Femur (tissue), 1 donor: Measurements from ENCODE around the gene NUP214.
"Not testable (repeated sequence)": the region's sequence is repeated elsewhere in the genome, so short reads cannot be mapped to it uniquely, and the experiment has no call there.

Source experiments
- DNase-seq: peaks from one replicate; pipeline ENCODE4 v3.0.0-alpha.2; 2017

Gene NUP214

GRCh38 chr9:131167936-131168335 lies 42.5 kb downstream of the NUP214 start:
- no peak for DNase-seq

- DNase-seq = no peak
Observed at GRCh38 chr9:131169563-131170240, 44.3 kb downstream of the NUP214 start.

- no peak for DNase-seq
Observed at GRCh38 chr9:131173995-131174394, 48.6 kb downstream of the NUP214 start.

- no peak for DNase-seq
Observed at GRCh38 chr9:131174681-131175239, 49.4 kb downstream of the NUP214 start.

- no peak for DNase-seq
Observed at GRCh38 chr9:131177898-131178297, 52.5 kb downstream of the NUP214 start.

GRCh38 chr9:131178382-131178781 lies 53.0 kb downstream of the NUP214 start:
- peak; percentile 84 for DNase-seq

- no peak for DNase-seq
Observed at GRCh38 chr9:131178926-131179325, 53.5 kb downstream of the NUP214 start.

GRCh38 chr9:131179561-131180219 lies 54.3 kb downstream of the NUP214 start:
- DNase-seq = no peak

- no peak for DNase-seq
Observed at GRCh38 chr9:131180454-131180853, 55.1 kb downstream of the NUP214 start.

GRCh38 chr9:131181091-131181681 lies 55.8 kb downstream of the NUP214 start:
- no peak for DNase-seq

GRCh38 chr9:131185924-131186323 lies 60.5 kb downstream of the NUP214 start:
- no peak for DNase-seq

GRCh38 chr9:131186622-131187021 lies 61.2 kb downstream of the NUP214 start:
- DNase-seq = no peak

- DNase-seq = no peak
Observed at GRCh38 chr9:131187957-131188356, 62.6 kb downstream of the NUP214 start.

- DNase-seq = no peak
Observed at GRCh38 chr9:131188976-131189375, 63.6 kb downstream of the NUP214 start.

- no peak for DNase-seq
Observed at GRCh38 chr9:131190191-131190590, 64.8 kb downstream of the NUP214 start.

- DNase-seq = not testable (repeated sequence)
Observed at GRCh38 chr9:131191032-131191431, 65.6 kb downstream of the NUP214 start.

- DNase-seq = no peak
Observed at GRCh38 chr9:131191857-131192256, 66.5 kb downstream of the NUP214 start.

GRCh38 chr9:131193051-131193450 lies 67.7 kb downstream of the NUP214 start:
- DNase-seq = no peak

GRCh38 chr9:131194762-131195161 lies 69.4 kb downstream of the NUP214 start:
- DNase-seq = no peak

GRCh38 chr9:131197160-131197911 lies 72.0 kb downstream of the NUP214 start:
- no peak for DNase-seq

- DNase-seq = no peak
Observed at GRCh38 chr9:131198041-131198715, 72.8 kb downstream of the NUP214 start.

- DNase-seq = no peak
Observed at GRCh38 chr9:131201856-131202255, 76.5 kb downstream of the NUP214 start.
